Measurements from ENCODE around the gene CTDNEP1. TPM values are rescaled to one million over a fixed set of nuclear protein-coding genes. Genes with fewer than 3 reads are reported as not detected.

CTDNEP1 gene
- total and polyA plus RNA-seq, 7 experiments from 2014 or later = 38.3 to 173 (median 120) TPM

GRCh38 chr17:7281074-7281952 lies 29.8 kb upstream of the CTDNEP1 start, which contains the start of gene SLC2A4:
SLC2A4 (plus strand) TSS chr17:7281718; CDS start chr17:7281935, 217 bp downstream.
- intact Hi-C loops (cut with micrococcal nuclease) = loop anchor here (1.0 to 5.0 kb wide), 6 partner anchors 20 to 407 kb away; partner anchors contain the start of genes ACAP1 (in 1 of the 2), EIF5A (in 1 of the 2), KCTD11 (in 1 of the 2) and WRAP53 (in 1 of the 2)
- Mint-ChIP-seq H3K9me3 (peaks cover 0 to 1% (median 0%) of the 10 kb centered on the region in 11 donors), H3K4me1 (peaks cover 14 to 31% (median 21%) of the 10 kb centered on the region in 7 donors), H3K36me3 (no peaks in the 10 kb centered on the region), H3K4me3 (peak within 1 kb of the TSS; percentile 77 to 87 (median 84)), H3K27ac (peak within 1 kb of the TSS in 6 of 9 donors; percentile 8 to 88 (median 54)), H3K27me3 (peaks cover 6 to 44% (median 17%) of the 10 kb centered on the region in 5 donors)
- H3K9me3 ChIP-seq (ENCODE audit: control insufficient read depth in 2 of 3, low read length in 3 of 3) = no peaks in the 10 kb centered on the region
- no peak within 1 kb of the TSS for H3K27ac ChIP-seq (ENCODE audit: low read depth, low read length)
- POLR2A ChIA-PET = interaction anchor here (0.6 to 2.3 kb wide), 9 partner anchors 9 to 63 kb away, joined by 3 to 13 read pairs (median 4); partner anchors contain the start of gene ACAP1
- peak within 1 kb of the TSS; percentile 66 for H3K4me3 ChIP-seq (ENCODE audit: low read length)
- CTCF ChIA-PET = interaction anchor here (0.7 to 4.6 kb wide), 6 partner anchors 15 to 405 kb away, joined by 3 to 33 read pairs (median 6); partner anchors contain the start of genes ACAP1 and SLC16A13
- no peaks in the 10 kb centered on the region for H3K36me3 ChIP-seq (ENCODE audit: control insufficient read depth in 2 of 3, insufficient read depth in 3 of 3, low read length in 3 of 3)
- ATAC-seq (peak; percentile 84), DNase-seq (peak; percentile 60 to 92 (median 67))
- no peaks in the 10 kb centered on the region for H3K27me3 ChIP-seq (ENCODE audit: control insufficient read depth in 2 of 2, insufficient read depth in 2 of 2, low read length in 2 of 2)
- H3K4me1 ChIP-seq (ENCODE audit: control insufficient read depth in 2 of 2, insufficient read depth in 2 of 2, low read length in 2 of 2) = peaks cover 11 to 23% of the 10 kb centered on the region in 2 donors

DNA sequence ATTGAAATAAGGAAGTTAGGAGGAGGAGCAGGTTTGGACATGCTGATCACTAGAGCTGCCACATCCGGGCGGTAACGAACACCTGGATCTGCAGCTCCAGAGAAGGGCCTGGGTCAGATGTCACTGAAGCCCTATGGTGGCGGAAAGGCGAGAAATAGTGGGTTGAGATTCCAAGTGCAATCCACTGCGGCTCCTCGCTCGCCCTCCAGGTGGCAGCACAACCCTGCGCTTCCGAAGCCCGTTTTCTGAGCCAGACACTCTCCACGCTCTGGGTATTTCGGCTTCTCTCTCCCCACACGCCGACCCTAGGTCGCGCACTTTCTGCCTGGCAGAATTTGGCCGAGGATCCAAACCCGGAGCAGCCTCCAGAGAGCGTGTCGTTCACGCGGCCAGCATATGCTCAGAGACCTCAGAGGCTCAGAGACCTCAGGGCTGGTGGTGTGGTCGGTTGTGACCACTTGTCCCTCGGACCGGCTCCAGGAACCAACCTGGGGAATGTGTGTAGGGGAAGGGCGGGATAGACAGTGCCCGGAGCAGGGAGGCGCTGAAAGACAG lies 29.1 kb upstream of the CTDNEP1 start:
- Histone ChIP-seq H3K27ac (ENCODE audit: low read depth, low read length) (no peak overlapping the region), H3K9me3 (ENCODE audit: control insufficient read depth in 2 of 3, low read length in 3 of 3) (no peaks in the 10 kb centered on the region), H3K36me3 (ENCODE audit: control insufficient read depth in 2 of 3, insufficient read depth in 3 of 3, low read length in 3 of 3) (no peaks in the 10 kb centered on the region), H3K27me3 (ENCODE audit: control insufficient read depth in 2 of 2, insufficient read depth in 2 of 2, low read length in 2 of 2) (no peaks in the 10 kb centered on the region), H3K4me3 (ENCODE audit: low read length) (peak overlapping the region; percentile 66), H3K4me1 (ENCODE audit: control insufficient read depth in 2 of 2, insufficient read depth in 2 of 2, low read length in 2 of 2) (peaks cover 11 to 23% of the 10 kb centered on the region in 2 donors)
- Mint-ChIP-seq H3K27ac (peak overlapping the region in 6 of 9 donors; percentile 6 to 88 (median 45)), H3K4me1 (peaks cover 14 to 31% (median 21%) of the 10 kb centered on the region in 7 donors), H3K9me3 (peaks cover 0 to 1% (median 0%) of the 10 kb centered on the region in 11 donors), H3K4me3 (peak overlapping the region; percentile 77 to 87 (median 84)), H3K27me3 (peaks cover 6 to 44% (median 17%) of the 10 kb centered on the region in 5 donors), H3K36me3 (no peaks in the 10 kb centered on the region)
- intact Hi-C loops (cut with micrococcal nuclease) = loop anchor here (1.0 to 5.0 kb wide), 16 partner anchors 16 to 408 kb away; partner anchors contain the start of genes ACAP1 (in 1 of the 2), EIF5A (in 1 of the 2), ELP5 (in 1 of the 2) and KCTD11 (in 1 of the 2)
- DNase-seq (peak; percentile 76 to 88 (median 85)), ATAC-seq (peak; percentile 95)
- ChIA-PET CTCF (interaction anchor here (0.6 to 4.6 kb wide), 8 partner anchors 16 to 406 kb away, joined by 3 to 33 read pairs (median 5); partner anchors contain the start of gene ACAP1), POLR2A (interaction anchor here (0.6 to 1.9 kb wide), 8 partner anchors 10 to 61 kb away, joined by 3 to 13 read pairs (median 4); partner anchors contain the start of gene ACAP1)

DNA sequence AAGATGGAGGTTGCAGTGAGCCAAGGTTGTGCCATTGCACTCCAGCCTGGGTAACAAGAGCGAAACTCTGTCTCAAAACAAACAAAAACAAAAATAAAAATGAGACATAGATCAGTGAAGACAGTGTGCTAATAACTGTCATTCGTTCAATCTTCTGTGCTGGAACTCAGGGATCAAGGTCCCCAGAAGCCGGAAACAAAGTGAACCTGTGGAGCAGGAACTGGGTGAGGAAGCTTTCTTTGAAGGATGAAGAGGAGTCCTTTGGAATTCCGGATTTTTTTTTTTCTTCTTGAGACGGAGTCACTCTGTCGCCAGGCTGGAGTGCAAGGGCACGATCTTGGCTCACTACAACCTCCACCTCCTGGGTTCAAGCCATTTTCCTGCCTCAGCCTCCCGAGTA lies 27.9 kb upstream of the CTDNEP1 start:
- Histone ChIP-seq H3K4me3 (ENCODE audit: low read length) (no peak overlapping the region), H3K27me3 (ENCODE audit: control insufficient read depth in 2 of 2, insufficient read depth in 2 of 2, low read length in 2 of 2) (no peaks in the 10 kb centered on the region), H3K9me3 (ENCODE audit: control insufficient read depth in 2 of 3, low read length in 3 of 3) (no peaks in the 10 kb centered on the region), H3K4me1 (ENCODE audit: control insufficient read depth in 2 of 2, insufficient read depth in 2 of 2, low read length in 2 of 2) (peaks cover 11 to 23% of the 10 kb centered on the region in 2 donors), H3K27ac (ENCODE audit: low read depth, low read length) (no peak overlapping the region), H3K36me3 (ENCODE audit: control insufficient read depth in 2 of 3, insufficient read depth in 3 of 3, low read length in 3 of 3) (no peaks in the 10 kb centered on the region)
- CTCF ChIA-PET = interaction anchor here (0.6 to 4.6 kb wide), 6 partner anchors 17 to 66 kb away, joined by 3 to 33 read pairs (median 4); partner anchors contain the start of gene ACAP1
- Mint-ChIP-seq H3K4me3 (no peak overlapping the region), H3K36me3 (no peaks in the 10 kb centered on the region), H3K4me1 (peaks cover 14 to 31% (median 21%) of the 10 kb centered on the region in 7 donors), H3K27me3 (peaks cover 6 to 44% (median 17%) of the 10 kb centered on the region in 5 donors), H3K9me3 (peaks cover 0 to 1% (median 0%) of the 10 kb centered on the region in 11 donors), H3K27ac (no peak overlapping the region)
- POLR2A ChIA-PET = interaction anchor here (1.7 kb wide), 1 partner anchor 17 kb away, joined by 3 read pairs; no protein-coding TSS in a partner anchor
- intact Hi-C loops (cut with micrococcal nuclease) = no loop called here
- ATAC-seq (no peak), DNase-seq (no peak)

DNA sequence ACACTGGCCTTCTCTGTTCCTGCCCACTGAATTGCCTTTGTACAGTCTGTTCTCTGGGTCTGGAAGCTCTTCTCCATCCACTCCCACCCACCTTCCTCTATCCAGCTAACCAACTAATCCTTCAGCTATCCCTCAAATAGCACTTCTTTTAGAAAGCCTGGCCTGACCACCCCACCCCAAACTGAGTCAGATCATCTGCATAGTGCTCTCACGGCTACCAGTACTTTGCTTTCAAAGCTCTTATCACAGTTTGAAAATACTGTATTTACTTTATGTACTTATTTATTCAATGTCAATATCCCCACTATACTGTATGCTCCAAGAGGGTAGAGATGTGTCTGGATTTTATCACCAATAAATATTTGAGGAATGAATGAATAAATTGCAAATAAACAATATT lies 15.2 kb upstream of the CTDNEP1 start:
- ATAC-seq (no peak), DNase-seq (no peak)
- POLR2A ChIA-PET = interaction anchor here (0.9 kb wide), 1 partner anchor 69 kb away, joined by 3 read pairs; the partner anchor contains the start of gene ACAP1
- peaks cover 18 to 23% (median 21%) of the 10 kb centered on the region in 7 donors for H3K4me1 Mint-ChIP-seq
- CTCF ChIA-PET = no interaction called here
- no peak overlapping the region for H3K4me3 ChIP-seq (ENCODE audit: low read length)
- H3K27ac ChIP-seq (ENCODE audit: low read depth, low read length) = no peak overlapping the region
- no peaks in the 10 kb centered on the region for H3K9me3 ChIP-seq (ENCODE audit: control insufficient read depth in 2 of 3, low read length in 3 of 3)
- intact Hi-C loops (cut with micrococcal nuclease) = no loop called here
- peaks cover 0 to 43% (median 20%) of the 10 kb centered on the region in 5 donors for H3K27me3 Mint-ChIP-seq
- H3K4me3 Mint-ChIP-seq = no peak overlapping the region
- peaks cover 11 to 19% of the 10 kb centered on the region in 2 donors for H3K4me1 ChIP-seq (ENCODE audit: control insufficient read depth in 2 of 2, insufficient read depth in 2 of 2, low read length in 2 of 2)
- peaks cover 0 to 3% (median 0%) of the 10 kb centered on the region in 5 donors for H3K36me3 Mint-ChIP-seq
- peak overlapping the region in 2 of 9 donors; percentile 28 to 62 for H3K27ac Mint-ChIP-seq
- no peaks in the 10 kb centered on the region for H3K27me3 ChIP-seq (ENCODE audit: control insufficient read depth in 2 of 2, insufficient read depth in 2 of 2, low read length in 2 of 2)
- H3K9me3 Mint-ChIP-seq = peaks cover 0 to 3% (median 0%) of the 10 kb centered on the region in 11 donors
- H3K36me3 ChIP-seq (ENCODE audit: control insufficient read depth in 2 of 3, insufficient read depth in 3 of 3, low read length in 3 of 3) = no peaks in the 10 kb centered on the region

GRCh38 chr17:7263801-7264078 lies 12.2 kb upstream of the CTDNEP1 start:
- peaks cover 0 to 36% (median 15%) of the 10 kb centered on the region in 5 donors for H3K27me3 Mint-ChIP-seq
- no peak overlapping the region for H3K27ac ChIP-seq (ENCODE audit: low read depth, low read length)
- H3K9me3 Mint-ChIP-seq = peaks cover 0 to 2% (median 0%) of the 10 kb centered on the region in 11 donors
- DNase-seq (no peak), ATAC-seq (no peak)
- CTCF ChIA-PET = interaction anchor here (0.6 kb wide), 1 partner anchor 11 kb away, joined by 3 read pairs; no protein-coding TSS in a partner anchor
- H3K4me1 ChIP-seq (ENCODE audit: control insufficient read depth in 2 of 2, insufficient read depth in 2 of 2, low read length in 2 of 2) = peaks cover 13 to 19% of the 10 kb centered on the region in 2 donors
- peaks cover 18 to 32% (median 27%) of the 10 kb centered on the region in 7 donors for H3K4me1 Mint-ChIP-seq
- H3K4me3 ChIP-seq (ENCODE audit: low read length) = no peak overlapping the region
- no peaks in the 10 kb centered on the region for H3K27me3 ChIP-seq (ENCODE audit: control insufficient read depth in 2 of 2, insufficient read depth in 2 of 2, low read length in 2 of 2)
- no peaks in the 10 kb centered on the region for H3K9me3 ChIP-seq (ENCODE audit: control insufficient read depth in 2 of 3, low read length in 3 of 3)
- intact Hi-C loops (cut with micrococcal nuclease) = loop anchor here in 1 of 2 donors (1.0 kb wide), 1 partner anchor 25 kb away; no protein-coding TSS in a partner anchor
- peaks cover 0 to 3% (median 0%) of the 10 kb centered on the region in 5 donors for H3K36me3 Mint-ChIP-seq
- H3K27ac Mint-ChIP-seq = peak overlapping the region in 6 of 9 donors; percentile 7 to 84 (median 44)
- POLR2A ChIA-PET = interaction anchor here (0.6 to 1.1 kb wide), 4 partner anchors 10 to 320 kb away, joined by 3 to 4 read pairs (median 4); partner anchors contain the start of genes ACAP1 and MPDU1
- peaks cover 0 to 7% (median 0%) of the 10 kb centered on the region in 3 experiments for H3K36me3 ChIP-seq (ENCODE audit: control insufficient read depth in 2 of 3, insufficient read depth in 3 of 3, low read length in 3 of 3)
- H3K4me3 Mint-ChIP-seq = peak overlapping the region; percentile 69 to 90 (median 84)

All from naive thymus-derived CD4-positive, alpha-beta T cell (primary cell).